VCaP (cell line): ENCODE results near the gene SYNDIG1.

Experiments used
- H3K27ac ChIP-seq: fragments of 450-650 bp; 2 replicates; pipeline ENCODE4 v1.5.1; 2017
- CTCF ChIP-seq: fragments of 450-650 bp; conservative IDR thresholded peaks from 2 replicates; pipeline ENCODE4 v1.5.1; 2017; ENCODE audit warnings: mild to moderate bottlenecking, moderate library complexity

SYNDIG1 gene

GRCh38 chr20:24684956-24685691 lies 215.7 kb downstream of the SYNDIG1 start:
- H3K27ac ChIP-seq, result no peak overlapping the region
- no peak for TF ChIP-seq CTCF

- H3K27ac ChIP-seq, result no peak overlapping the region
- TF ChIP-seq CTCF, result no peak
Observed at GRCh38 chr20:24685736-24686135, 216.3 kb downstream of the SYNDIG1 start.

- no peak for TF ChIP-seq CTCF
- H3K27ac ChIP-seq, result no peak overlapping the region
Observed at GRCh38 chr20:24686156-24686555, 216.7 kb downstream of the SYNDIG1 start.

DNA sequence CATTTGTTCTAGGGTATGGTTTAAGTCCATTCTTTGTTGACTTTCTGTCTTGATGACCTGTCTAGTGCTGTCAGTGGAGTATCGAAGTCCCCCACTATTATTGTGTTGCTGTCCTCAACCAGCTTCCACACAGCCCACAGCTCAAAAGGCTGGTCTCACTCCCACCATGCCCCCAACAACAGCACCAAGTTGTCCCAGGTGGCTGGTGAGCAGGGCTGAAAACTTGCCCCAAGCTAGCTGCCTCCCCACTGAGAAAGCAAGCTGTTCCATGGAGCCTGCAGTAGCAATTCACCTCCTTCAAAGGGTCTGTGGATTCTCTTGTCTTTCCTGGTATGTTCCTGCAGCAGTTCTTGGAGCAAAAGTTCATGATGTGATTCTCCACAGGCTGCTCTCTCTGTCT lies 221.0 kb downstream of the SYNDIG1 start:
- TF ChIP-seq CTCF, result no peak
- no peak overlapping the region for H3K27ac ChIP-seq

- no peak overlapping the region for H3K27ac ChIP-seq
- no peak for TF ChIP-seq CTCF
Observed at GRCh38 chr20:24691901-24692351, 222.5 kb downstream of the SYNDIG1 start.

DNA sequence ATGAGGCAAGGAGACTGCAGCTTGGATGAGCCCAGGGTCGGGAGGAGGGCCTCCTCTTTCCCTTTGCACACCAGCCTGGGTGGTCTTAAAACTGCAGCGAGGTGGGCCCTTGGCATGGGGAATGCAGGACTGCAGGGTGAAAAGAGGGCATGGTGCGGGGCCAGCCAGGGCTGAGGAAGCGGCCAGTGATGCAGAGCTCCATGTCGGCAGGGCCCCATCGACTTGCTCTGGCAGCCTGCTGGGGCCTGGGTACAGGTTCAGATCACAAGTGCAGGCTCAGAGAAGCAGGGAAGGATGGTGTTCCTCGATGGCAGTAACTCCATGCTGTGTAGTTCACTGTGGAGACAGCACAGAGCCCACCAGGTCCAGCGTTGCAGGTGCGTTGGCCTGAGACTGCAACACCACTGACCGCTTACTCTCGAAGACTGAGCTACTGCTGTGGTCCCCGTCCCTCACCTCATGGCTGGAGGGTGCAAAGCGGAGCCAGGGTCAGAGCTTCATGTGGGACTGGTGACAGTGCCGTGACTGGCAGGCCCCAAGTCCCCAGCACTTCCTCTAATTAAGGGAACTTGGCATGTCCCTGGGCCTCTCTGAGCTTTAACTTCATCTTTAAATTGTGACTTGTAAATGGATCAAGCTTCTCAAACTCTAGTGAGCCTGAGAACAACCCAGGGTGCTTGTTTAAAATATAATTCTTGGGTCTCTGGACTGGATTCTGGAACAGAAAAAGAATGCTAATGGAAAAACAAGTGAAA lies 223.2 kb downstream of the SYNDIG1 start:
- peak overlapping the region; percentile 89; the same call in 1 of the 2 replicates for H3K27ac ChIP-seq
- TF ChIP-seq CTCF, result no peak

DNA sequence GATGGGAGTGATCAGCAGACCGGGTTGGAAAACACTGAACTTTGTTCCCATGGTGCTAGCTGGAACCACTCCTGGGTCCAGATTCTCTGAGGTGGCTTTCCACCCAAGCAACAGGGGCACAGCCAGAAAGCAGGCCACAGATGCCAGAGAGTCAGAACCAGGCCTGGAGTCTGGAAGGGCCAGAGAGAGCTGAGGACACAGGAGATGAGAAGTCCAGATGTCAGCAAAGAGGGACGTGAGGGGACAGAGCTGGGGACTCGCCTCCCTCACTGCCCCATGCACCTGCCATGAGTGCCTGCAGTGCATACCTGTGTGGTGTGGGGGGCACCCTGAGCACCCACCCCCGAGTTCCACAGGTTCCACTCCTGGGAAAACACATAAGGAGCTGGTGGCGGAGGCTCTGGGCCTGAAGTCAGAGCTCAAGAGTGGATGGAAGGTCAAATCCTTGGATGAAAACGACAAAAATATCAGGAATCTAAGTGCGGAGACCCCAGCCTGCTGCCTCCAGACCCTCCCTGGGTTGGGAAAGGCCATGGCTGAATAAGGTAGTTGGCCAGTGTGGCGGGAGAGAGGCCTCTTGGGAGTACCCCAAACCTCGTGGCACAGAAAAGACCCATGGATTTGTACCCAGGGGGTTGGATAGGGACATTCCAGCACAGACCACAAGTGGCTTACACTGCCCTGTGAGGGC lies 224.2 kb downstream of the SYNDIG1 start:
- TF ChIP-seq CTCF, result no peak

More for the DNA sequence above, 224.2 kb downstream of the SYNDIG1 start:
- peak overlapping the region; percentile 89 for H3K27ac ChIP-seq
